Fibroblast of skin of left biceps (primary cell): ENCODE data around the gene EGLN1.

Source experiments
- DNase-seq, 2 experiments: peaks; one replicate each; pipeline ENCODE4 v3.0.0-alpha.2; 2013; ENCODE audit warnings: low read depth in 2 of 2

EGLN1 gene

DNA sequence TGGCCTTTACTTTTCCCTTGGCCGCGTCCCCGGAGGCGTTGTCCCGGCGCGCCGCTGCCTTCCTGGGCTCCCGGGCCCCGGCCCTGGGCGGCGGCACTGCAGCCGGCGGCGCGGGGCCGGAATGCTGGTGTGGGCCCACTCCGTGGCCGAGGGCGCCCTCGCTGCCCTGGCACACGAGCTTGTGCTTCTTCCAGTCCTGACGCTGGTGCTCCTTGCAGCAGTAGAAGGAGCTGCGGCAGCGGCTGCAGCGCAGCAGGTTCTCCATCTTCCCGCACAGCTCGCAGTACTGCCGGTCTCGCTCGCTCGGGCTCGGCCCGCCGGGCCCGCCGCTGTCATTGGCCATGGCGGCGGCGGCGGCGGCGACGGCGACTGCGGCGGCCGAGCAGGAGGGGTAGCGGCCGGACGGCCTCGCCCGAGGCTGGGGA lies 529 bp downstream of the EGLN1 start:
- DNase-seq, result no peak

DNA sequence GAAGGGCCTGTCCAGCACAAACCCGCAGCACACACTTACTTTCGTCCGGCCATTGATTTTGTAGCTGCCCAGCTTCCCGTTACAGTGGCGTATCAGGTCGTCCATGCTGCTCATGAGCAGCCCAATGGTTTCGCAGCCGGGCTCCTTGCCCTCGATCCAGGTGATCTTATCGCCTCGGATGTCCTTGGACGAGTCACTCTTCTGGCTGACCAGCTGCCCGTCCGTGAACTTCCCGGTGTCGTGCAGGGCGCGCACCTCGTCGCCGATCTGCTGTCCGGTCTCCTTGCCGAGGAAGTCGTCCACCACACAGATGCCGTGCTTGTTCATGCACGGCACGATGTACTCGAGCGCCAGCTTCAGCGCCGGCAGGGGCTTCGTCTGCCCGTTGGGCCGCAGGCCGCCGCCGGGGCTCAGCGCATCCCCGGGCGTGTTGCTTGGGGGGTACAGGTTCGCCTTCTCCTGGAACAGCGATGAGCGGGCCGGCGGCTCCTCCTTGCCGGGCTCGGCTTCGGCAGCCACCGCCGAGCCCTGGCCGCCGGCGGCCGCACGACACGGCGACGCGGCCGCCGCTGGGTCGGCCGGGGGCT lies 1.0 kb downstream of the EGLN1 start:
- no peak for DNase-seq

DNA sequence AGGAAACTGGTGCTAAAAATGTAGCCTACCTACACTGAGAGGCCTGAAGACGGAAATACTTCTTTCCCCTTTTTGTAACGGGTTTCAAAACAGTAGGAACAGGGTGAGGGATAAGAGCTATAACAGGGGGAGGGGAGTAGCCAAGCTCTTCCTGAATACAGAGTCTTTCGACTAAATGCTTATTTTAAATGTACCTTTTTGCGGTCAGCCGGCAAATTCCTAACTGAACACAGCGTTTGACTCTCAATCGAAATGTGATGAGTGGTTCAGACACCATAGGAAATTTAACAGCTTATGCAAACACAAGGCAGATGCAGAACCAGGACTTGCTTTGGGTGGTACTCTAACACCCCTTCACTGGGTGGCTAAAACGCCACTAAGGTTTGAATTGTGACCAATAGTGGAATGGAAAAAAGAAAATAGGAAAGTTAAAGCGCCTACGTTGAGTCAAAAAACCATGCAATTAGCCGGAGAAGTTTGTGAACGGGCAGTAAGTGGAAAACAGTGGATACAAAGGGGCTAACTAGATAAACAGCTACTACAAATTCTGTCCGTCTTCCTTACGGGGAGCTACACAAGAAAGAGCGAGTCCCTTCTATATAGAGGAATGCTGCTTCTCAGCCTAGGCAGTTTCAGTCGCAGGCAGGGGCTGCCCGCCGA lies 1.7 kb downstream of the EGLN1 start:
- DNase-seq, result no peak

DNA sequence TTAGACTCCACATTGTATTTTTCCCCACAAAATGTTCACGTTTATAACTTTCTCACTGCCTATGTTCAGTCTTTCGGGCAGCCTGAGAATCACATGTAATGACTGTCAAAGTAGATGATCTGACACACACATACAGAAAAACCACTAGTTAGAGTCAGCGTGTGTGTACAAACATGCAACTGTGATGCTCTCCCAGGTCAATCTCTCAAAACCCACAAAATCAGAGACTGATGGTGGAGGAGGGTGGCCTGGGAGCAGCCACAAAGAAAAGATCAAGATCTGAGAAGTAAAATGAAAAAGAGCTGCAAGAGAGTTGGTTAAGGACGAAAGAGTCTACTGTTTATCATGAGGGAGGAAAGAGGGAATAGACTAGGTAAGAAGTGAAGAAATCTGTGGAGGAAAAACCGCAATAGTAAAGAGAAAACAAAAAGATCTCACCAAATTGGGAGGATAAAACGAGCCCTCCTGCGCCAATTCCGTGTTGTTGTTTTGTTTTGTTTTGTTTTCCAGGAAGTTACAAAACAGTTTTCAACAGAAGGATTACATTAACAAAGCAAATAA lies 2.3 kb downstream of the EGLN1 start:
- no peak for DNase-seq

DNA sequence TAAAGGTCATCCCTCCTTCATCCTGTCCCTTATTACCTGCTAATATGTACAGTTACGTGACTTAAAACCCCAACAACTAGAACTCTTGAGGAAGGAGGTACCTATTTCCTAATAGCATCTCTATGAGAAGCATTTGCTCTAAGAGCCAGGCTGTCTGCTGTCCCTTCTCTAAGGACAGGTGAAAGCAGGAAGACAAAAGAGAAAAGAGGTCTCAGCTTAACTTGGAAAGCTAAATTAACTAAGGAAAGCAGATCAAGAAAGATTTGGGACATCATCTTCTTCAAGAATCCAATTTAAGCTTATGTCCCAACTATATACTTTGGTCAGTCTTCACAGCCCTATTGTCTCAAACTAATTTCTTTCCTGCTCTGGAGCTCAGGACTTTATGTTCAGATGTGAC lies 2.9 kb downstream of the EGLN1 start:
- DNase-seq, result no peak

DNA sequence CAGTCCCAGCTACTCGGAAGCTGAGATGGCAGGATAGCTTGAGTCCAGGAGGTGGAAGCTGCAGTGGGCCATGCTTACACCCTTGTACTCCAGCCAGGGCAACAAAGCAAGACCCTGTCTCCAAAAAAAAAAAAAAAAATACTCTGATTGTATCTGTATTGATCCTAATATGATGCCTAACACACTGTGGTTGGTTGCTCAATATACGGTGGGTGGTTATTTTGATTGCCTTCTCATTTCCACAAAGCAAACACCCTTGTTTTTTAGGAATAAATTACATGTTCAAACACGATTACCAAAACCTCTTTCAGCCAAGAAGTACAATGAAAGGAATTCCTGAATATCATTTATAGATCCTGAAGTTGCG lies 3.4 kb downstream of the EGLN1 start:
- DNase-seq, result no peak

DNA sequence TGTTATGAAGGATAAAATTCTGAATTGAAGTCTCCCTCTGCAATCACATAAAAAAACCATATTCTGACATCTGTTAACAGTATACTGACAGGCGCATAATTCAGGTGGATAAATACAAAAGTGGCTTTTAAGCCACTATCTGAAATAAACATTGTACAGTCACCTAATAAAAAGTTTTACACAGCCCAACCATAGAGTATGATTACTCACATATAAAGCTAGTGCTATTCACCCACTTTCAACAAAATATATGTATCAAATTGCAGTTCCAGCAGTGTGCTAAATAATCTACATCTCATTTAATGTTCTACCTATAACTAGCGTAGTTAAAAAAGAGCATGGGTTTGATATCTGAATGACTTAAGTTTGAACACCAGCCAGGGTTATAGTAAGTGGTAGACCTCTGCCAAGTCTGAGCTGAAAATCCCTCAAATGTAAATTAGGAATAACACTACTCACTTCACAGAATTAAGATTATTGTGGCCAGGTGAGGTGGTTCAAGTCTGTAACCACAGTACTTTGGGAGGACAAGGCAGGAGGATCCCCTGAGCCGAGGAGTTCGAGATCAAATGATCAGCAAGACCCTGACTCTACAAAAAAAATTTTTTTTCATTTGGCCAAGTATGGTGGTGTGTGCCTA lies 3.9 kb downstream of the EGLN1 start:
- no peak for DNase-seq

DNA sequence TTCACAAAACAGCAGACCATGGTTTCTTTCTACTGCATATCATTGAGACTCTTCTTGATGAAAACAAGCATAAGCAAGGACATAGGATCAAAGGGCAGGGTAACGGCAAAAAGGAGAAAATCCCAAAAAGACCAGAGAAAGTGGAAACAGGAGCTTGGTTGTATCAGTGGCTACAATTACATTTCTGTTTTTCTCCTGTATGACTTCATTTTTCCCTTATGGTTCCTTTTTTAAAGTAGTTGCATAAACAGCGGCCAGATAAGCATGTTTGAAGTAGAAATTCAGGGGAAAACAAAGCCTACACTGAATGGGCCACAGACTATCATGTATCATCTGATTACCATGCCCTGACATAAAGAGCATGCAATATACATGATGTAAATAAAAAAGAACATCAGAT lies 4.6 kb downstream of the EGLN1 start:
- no peak for DNase-seq

DNA sequence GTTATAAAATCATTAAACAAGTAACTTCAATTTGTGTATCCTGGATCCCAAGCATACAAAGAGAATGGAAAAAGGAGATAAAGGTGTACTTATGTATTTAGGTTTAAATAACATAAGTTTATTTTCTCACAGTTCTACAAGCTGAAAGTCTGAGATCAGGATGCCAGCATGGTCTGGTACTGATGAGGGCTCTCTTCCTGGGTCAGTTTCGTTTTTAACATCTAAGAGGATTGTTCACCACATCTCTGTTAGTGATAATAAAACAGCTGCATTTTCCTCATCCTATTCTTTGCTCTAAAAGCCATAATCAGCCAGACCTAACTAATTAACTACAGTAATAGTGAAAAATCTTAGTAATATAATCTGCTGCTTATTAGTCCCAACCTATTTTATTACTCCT lies 5.2 kb downstream of the EGLN1 start:
- no peak for DNase-seq

DNA sequence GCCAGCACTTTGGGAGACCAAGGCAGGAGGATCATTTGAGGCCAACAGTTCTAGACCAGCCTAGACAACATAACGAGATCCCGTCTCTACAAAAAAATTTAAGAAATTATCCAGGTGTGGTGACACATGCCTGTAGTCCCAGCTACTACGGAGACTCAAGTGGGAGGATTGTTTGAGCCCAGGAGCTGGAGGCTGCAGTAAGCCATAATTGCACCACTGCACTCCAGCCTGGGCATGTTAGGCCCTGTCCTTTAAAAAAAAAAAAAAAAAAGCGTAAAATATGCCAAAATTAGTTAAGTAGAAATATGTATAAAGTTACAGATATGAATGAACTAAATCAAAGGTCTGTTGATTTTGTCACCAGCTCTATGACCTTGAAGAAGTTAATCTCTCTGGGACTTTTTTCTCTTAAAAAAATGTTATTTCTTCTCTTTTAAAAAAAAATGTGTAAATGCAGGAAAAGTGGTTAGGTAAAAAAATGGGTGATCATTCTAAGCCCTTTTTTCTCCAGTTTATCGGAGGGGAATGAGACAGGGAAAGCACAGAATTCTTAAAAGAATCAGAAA lies 7.0 kb downstream of the EGLN1 start:
- no peak for DNase-seq

DNA sequence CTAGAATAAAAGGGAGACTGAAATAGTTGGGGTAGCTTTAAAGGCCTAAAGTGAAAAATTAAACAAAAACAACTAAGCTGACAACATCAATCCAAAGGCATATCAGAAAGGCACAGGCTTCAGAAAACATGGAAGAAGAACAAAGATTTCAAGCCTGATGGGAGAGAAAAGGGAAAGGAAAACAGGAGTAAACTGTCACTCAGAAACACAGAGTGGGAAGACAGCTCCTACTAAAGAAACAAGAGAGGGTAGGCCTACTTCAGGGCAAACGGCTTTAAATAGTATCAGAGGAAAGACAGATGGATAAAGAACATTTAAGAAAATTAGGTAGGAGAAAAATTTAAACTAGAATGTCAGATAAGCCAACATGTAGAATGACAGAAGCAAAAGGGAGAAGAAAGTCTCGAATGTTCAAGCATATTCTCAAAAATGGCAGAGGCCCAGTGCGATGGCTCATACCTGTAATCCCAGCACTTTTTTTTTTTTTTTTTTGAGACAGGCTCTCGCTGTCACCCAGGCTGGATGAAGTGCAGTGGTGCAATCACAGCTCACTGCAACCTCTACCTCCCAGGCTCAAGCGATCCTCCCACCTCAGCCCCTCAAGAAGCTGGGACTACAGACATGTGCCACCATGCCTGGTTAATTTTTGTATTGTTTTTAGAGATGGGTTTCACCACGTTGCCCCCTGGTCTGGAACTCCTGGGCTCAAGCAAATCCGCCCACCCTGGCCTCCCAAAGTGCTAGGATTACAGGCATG lies 7.6 kb downstream of the EGLN1 start:
- no peak for DNase-seq

DNA sequence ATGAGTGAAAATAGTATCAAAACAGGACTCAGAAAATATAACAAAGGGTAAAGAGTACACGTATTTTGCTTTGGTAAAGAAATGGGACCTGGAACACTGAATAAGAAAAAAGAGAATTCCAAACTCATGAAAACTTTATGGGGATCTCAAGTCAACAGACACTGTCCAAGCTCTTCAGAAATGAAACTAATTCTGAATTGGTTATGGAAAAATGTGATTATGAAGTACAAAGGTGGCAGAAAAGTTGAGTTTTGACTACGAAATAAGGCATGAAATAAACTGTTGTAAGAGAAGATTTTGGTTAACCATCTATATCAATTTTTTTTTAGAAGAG lies 8.4 kb downstream of the EGLN1 start:
- DNase-seq, result no peak

DNA sequence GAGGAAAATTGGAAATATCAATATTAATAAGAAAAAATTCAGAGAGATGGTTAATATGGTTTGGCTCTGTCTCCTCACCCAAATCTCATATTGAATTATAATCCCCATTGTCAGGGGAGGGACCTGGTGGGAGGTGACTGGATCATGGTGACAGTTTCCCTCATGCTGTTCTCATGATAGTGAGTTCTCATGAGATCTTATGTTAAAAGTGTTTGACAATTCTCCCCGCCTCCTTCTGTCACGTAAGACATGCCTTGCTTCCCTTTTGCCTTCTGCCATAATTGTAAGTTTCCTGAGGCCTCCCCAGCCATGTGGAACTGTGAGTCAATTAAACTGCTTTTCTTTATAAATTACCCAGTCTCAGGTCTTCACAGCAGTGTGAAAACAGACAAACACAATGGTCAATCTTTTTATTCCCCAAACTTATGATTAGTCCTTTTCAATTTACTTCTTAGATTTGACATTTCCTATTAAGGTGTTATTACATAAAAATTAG lies 11.0 kb downstream of the EGLN1 start:
- DNase-seq, result no peak

DNA sequence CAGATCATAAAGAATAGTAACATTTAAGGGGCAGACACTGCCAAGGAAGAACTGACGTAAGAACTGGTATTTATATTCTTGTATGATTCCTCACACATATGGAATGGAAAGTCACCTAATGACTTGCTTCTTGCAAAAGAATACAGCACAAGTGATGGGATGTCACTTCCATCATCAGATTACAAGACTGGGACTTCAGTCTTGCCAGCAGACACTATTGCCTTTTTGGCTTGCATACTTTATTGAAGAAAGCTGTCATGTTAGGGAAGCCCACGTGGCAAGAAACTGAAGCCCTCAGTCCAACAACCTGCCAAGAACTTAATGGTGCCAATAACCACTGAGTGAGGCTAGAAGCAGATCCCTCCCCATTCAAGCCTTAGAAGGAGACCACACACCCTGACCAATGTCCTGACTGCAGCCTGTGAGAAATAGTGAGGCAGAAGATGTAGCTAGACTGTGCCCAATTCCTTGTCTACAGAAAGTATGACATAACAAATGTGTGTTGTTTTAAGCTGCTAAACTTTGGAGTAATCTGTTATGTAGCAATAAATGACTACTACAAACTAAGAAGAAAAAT lies 12.0 kb downstream of the EGLN1 start:
- no peak for DNase-seq

DNA sequence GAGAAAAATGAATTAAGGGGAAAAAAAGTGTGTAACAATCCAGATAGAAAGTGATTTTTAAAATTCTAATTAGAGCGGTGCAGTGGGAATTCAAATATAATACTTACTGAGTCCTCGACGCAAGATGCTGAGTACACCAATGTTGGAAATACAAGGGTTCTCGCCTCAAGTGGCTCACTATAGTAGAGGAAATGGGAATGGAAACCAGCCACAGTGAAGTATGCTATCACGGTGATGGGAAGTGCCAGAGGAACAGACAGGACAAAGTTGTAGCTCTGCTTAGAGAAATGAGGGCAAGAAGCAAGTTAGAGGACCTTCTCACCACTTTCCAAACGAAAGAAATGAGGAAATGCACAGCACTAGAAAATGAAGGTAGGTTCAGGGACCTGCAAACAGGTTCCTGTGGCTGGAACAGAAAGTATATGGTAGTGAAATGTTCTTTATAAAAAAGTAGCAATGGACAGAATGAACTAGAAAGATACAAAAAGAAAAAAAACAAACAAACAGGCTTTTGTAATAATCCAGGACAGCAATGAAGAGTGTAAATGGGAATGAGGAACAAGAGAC lies 13.5 kb downstream of the EGLN1 start:
- DNase-seq, result no peak

DNA sequence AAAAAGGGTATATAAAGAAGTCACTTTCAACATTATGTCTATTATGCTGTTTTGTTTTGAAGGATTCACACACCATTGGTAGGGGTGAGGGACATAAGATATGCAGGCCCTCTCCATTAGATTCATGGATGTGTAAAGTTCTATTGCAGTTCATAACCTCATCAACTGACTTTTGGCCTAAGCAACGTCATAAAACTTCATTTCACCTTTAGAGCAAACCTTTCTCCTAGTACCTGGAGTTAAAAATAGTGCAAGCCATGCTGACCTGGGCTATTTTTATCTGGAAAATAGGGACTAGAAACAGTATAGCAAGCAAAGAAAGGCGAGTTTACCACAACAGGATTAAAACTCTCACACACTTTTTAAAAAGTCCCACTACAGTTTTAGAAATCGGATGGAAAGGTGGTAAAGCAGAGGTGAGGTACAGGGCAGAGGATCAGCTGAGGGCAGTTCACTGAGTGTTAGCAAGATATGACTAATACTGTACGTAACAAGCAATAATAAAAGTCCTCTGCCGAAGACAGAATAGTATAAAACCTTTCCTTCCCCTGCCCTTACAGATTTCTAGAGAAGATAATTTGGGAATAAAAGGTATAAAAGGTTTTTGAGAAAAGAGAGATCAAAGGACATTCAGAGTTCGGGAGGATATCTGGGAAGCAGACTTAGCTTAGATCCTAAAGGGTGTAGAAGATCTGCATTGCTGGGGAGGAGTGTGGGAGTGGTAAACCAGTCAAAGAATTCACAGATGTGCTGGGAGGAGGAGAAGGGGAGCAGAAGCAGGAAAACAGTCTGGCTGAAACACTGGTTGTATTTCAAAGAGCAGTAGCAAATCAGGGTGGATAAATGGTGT lies 14.3 kb downstream of the EGLN1 start:
- DNase-seq, result no peak

DNA sequence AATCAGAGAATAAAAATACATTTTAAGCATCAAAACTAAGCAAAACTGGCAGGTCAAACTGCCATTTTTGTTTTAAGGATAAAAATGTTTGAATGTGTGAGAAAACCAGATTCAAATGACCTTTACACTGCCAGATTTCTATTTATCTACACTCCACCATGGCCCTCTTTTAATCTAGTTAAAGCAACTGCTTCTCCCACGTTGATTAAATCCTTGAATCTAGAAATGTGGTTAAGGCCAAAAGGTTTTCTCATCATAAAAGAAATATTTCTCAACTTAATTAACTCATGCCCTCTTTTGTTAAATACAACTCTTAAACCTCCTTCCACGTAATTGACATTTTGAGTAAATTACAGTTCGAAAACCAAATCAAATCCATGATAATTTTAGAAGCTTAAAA lies 15.0 kb downstream of the EGLN1 start:
- no peak for DNase-seq

DNA sequence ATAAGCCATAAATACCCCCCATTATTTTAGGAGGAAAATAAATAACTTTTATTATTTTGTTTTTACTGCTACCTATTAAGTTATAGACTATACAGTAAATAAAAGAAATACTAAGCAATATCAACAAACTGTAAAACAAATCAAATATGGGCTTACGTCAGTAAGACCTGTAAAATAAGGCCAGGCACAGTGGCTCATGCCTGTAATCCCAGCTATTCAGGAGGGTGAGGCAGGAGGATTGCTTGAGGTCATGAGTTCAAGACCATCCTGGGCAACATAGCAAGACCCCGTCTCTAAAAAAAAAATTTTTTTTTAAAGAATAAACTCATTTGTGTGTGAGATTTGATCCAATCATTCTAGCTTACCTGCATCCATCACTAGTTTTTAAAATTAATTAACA lies 17.8 kb downstream of the EGLN1 start:
- DNase-seq, result no peak

DNA sequence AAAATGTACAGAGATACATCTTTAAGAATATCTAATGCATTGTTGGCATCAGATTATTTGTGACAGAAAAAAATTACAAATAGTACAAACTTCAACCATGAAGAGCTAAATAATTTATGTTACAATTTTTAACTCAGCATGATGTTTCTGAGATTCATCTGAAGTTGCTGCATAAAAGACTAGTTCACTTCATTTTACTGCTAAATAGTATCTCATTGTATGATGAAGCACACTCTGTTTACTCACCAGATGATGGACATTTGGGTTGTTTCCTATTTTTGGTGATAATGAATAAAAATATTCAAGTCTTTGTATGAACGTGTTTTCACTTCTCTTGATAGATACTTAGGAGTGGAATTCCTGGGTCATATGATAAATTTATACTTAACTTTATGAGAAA lies 20.6 kb downstream of the EGLN1 start:
- DNase-seq, result no peak

DNA sequence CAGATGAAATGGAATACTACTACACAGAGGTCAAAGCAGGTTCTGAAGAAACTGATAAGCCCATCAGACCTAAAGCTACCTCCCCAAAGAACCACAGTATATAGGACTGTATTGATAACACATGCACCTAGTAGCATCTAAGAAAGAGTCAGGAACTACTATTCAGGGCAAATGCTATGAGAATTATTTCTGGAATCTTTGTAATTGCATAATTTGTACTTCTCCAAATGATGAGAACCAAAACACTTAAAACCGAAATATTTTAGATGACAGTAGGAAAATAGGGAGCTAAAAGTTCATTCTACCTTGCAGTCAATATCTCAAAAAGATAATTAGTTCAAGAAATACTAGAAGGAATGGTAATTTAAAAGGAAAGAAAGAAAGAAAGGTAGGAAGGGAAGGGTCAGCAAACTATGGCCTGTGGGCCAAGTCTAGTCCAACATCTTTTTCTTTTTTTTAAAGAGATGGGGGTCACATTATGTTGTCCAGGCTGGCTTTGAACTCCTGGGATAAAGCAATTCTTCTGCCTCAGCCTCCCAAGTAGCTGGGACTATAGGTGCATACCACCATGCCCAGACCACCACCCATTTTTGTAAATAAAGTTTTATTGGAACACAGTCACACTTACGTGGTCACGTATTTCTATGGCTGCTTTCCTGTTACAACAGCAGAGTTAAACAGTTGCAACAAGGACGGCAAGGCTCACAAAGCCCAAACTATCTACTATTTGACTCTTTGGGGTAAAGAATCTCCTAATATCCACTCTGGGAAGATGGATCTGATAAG lies 24.0 kb downstream of the EGLN1 start:
- no peak for DNase-seq
